Upper lobe of left lung (tissue), 6 donors: Measurements from ENCODE around the gene DCDC2C. TPM values are rescaled to one million over a fixed set of nuclear protein-coding genes. Genes with fewer than 3 reads are reported as not detected.

Experiments used
- ATAC-seq, 2 donors: fragments of 200-7000 bp; cut with Tn5 transposase; one replicate each; pipeline ENCODE4 v1.9.1; 2022; ENCODE audit warnings: mild to moderate bottlenecking in 2 of 2, moderate library complexity in 2 of 2; ENCODE audit not compliant: low FRiP score in 2 of 2
- DNase-seq, 2 donors: peaks; one replicate each; pipeline ENCODE4 v3.0.0-alpha.2; 2019 to 2020
- H3K27ac ChIP-seq, 4 donors: fragments of 200-600 bp; sonication (generic); one replicate each; pipeline ENCODE4 v1.5.1; 2016 to 2019
- H3K27me3 ChIP-seq, 4 donors: fragments of 200-600 bp; sonication (generic); one replicate each; pipeline ENCODE4 v1.5.1; 2017 to 2019
- H3K36me3 ChIP-seq, 4 donors: fragments of 200-600 bp; sonication (generic); one replicate each; pipeline ENCODE4 v1.5.1; 2016 to 2019
- H3K4me1 ChIP-seq, 4 donors: fragments of 200-600 bp; sonication (generic); one replicate each; pipeline ENCODE4 v1.5.1; 2018 to 2019
- H3K4me3 ChIP-seq, 4 donors: fragments of 200-600 bp; sonication (generic); one replicate each; pipeline ENCODE4 v1.5.1; 2017 to 2019; ENCODE audit warnings: mild to moderate bottlenecking in 2 of 4, moderate library complexity in 1 of 4
- H3K9me3 ChIP-seq, 4 donors: fragments of 200-600 bp; sonication (generic); one replicate each; pipeline ENCODE4 v1.5.1; 2018 to 2019
- EP300 ChIP-seq, 4 donors: sonication (generic); formaldehyde crosslinking; IDR thresholded peaks; one replicate each; pipeline ENCODE4 v1.5.1; 2017; ENCODE audit warnings: antibody characterized with exemption in 4 of 4, control low read depth in 2 of 4
- POLR2A ChIP-seq, 4 donors: fragments of 450-650 bp; IDR thresholded peaks; one replicate each; pipeline ENCODE4 v1.5.1; 2016 to 2017; ENCODE audit warnings: antibody characterized with exemption in 4 of 4, mild to moderate bottlenecking in 2 of 4
- POLR2AphosphoS5 ChIP-seq, 2 donors: sonication (generic); formaldehyde crosslinking; IDR thresholded peaks; one replicate each; pipeline ENCODE4 v1.5.1; 2017; ENCODE audit warnings: antibody characterized with exemption in 2 of 2
- WGBS, 2 donors: methylation state at CpG; one replicate each; pipeline ENCODE4 v1.1.5; 2017 to 2018; 5-methylcytosine and 5-hydroxymethylcytosine counted together
- total RNA-seq, 6 donors: library from RNA; depleted of rRNA in 4 of 6; stranded (reverse); fragments of >200 nt in 4 of 6; gene quantifications; one replicate each; pipeline versions ENCODE4 v1.1.0 to v1.2.1, GENCODE V29; 2016 to 2021
- TF ChIP-seq, protein P1 (sequence below), 6 experiments: fragments of 450-650 bp in 4 of 6; fragments of 200-600 bp in 2 of 6; sonication (generic) in 2 of 6; IDR thresholded peaks; one replicate each; pipeline ENCODE4 v1.5.1; 2016 to 2019; ENCODE audit warnings: antibody characterized with exemption in 6 of 6
- donor health status: DM: no; HTN: no; CAD: no; lungs with moderate emphysema.
- donor health status: DM: no; HTN: yes; CAD: no; lungs with severe emphysema.

Gene DCDC2C
- total RNA-seq, 6 donors from 2014 or later, result not detected

- no peak overlapping the region for H3K27ac ChIP-seq
- no peaks in the 10 kb centered on the region for H3K4me1 ChIP-seq
- 73 to 74% methylated on average over 7 of the region's 7 CpGs for WGBS, 2 donors
- H3K9me3 ChIP-seq, result no peaks in the 10 kb centered on the region
- no peak overlapping the region for H3K4me3 ChIP-seq
- no peak for DNase-seq
- ATAC-seq, result no peak
- no peaks in the 10 kb centered on the region for H3K36me3 ChIP-seq
- TF ChIP-seq EP300 (IDR thresholded peaks at IDR 0.05) (no peak), POLR2A (IDR thresholded peaks at IDR 0.05) (no peak)
- no peaks in the 10 kb centered on the region for H3K27me3 ChIP-seq
These were observed 166.8 kb downstream of the DCDC2C start for GRCh38 chr2:3870222-3870621.

GRCh38 chr2:3871002-3871401, 167.6 kb downstream of the DCDC2C start:
- Histone ChIP-seq H3K27me3 (no peaks in the 10 kb centered on the region), H3K4me3 (no peak overlapping the region), H3K4me1 (no peaks in the 10 kb centered on the region), H3K36me3 (no peaks in the 10 kb centered on the region), H3K27ac (no peak overlapping the region), H3K9me3 (no peaks in the 10 kb centered on the region)
- ATAC-seq, result no peak
- WGBS, 2 donors, result 58 to 65% methylated on average over 4 of the region's 4 CpGs
- no peak for DNase-seq
- TF ChIP-seq, protein P1, sequence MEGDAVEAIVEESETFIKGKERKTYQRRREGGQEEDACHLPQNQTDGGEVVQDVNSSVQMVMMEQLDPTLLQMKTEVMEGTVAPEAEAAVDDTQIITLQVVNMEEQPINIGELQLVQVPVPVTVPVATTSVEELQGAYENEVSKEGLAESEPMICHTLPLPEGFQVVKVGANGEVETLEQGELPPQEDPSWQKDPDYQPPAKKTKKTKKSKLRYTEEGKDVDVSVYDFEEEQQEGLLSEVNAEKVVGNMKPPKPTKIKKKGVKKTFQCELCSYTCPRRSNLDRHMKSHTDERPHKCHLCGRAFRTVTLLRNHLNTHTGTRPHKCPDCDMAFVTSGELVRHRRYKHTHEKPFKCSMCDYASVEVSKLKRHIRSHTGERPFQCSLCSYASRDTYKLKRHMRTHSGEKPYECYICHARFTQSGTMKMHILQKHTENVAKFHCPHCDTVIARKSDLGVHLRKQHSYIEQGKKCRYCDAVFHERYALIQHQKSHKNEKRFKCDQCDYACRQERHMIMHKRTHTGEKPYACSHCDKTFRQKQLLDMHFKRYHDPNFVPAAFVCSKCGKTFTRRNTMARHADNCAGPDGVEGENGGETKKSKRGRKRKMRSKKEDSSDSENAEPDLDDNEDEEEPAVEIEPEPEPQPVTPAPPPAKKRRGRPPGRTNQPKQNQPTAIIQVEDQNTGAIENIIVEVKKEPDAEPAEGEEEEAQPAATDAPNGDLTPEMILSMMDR (IDR thresholded peaks at IDR 0.05), result no peak
- TF ChIP-seq EP300 (IDR thresholded peaks at IDR 0.05) (no peak), POLR2A (IDR thresholded peaks at IDR 0.05) (no peak), POLR2AphosphoS5 (IDR thresholded peaks at IDR 0.05) (no peak)

GRCh38 chr2:3872451-3872850, 169.1 kb downstream of the DCDC2C start:
- WGBS, 2 donors, result 79 to 88% methylated on average over 3 of the region's 3 CpGs
- H3K27ac ChIP-seq, result no peak overlapping the region

DNA sequence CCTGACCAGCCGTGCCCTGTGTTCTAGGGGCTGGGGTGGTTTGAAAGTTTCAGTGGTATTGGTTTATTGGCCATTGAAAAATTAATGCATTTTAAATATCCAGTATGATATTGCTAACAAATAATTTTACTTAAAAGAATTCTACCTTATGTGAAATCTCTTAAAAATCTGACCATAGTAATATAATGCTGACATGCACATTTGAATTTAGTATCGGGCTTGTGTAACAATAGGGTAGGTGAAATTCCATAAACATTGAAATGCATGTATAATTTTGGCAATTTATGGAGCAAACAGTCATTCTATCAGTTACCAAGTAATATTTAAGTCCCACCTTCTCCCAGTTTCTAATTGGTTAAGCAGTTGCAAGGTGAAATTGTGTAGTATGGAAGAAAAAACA, 170.5 kb downstream of the DCDC2C start:
- DNase-seq (no peak), ATAC-seq (no peak)
- WGBS, 2 donors, result 91 to 93% methylated on average over 2 of the region's 2 CpGs
- no peaks in the 10 kb centered on the region for H3K36me3 ChIP-seq
- no peaks in the 10 kb centered on the region for H3K4me1 ChIP-seq
- no peak for TF ChIP-seq POLR2A (IDR thresholded peaks at IDR 0.05)
- TF ChIP-seq, protein P1 (IDR thresholded peaks at IDR 0.05), result no peak
- TF ChIP-seq POLR2AphosphoS5 (IDR thresholded peaks at IDR 0.05), result no peak
- no peak for TF ChIP-seq EP300 (IDR thresholded peaks at IDR 0.05)
- no peak overlapping the region for H3K4me3 ChIP-seq
- H3K9me3 ChIP-seq, result no peaks in the 10 kb centered on the region
- no peaks in the 10 kb centered on the region for H3K27me3 ChIP-seq
- no peak overlapping the region for H3K27ac ChIP-seq

More at GRCh38 chr2:3872451-3872850, 169.1 kb downstream of the DCDC2C start:
- Histone ChIP-seq H3K27me3 (no peaks in the 10 kb centered on the region), H3K4me1 (no peaks in the 10 kb centered on the region), H3K4me3 (no peak overlapping the region), H3K9me3 (no peaks in the 10 kb centered on the region), H3K36me3 (no peaks in the 10 kb centered on the region)
- TF ChIP-seq POLR2AphosphoS5 (IDR thresholded peaks at IDR 0.05), result no peak
- ATAC-seq, result no peak
- no peak for DNase-seq

- Histone ChIP-seq H3K36me3 (no peaks in the 10 kb centered on the region), H3K4me1 (no peaks in the 10 kb centered on the region), H3K27me3 (no peaks in the 10 kb centered on the region), H3K4me3 (no peak overlapping the region), H3K9me3 (no peaks in the 10 kb centered on the region), H3K27ac (no peak overlapping the region)
- DNase-seq (no peak), ATAC-seq (no peak)
- TF ChIP-seq, protein P1 (IDR thresholded peaks at IDR 0.05), result no peak
- TF ChIP-seq POLR2A (IDR thresholded peaks at IDR 0.05) (no peak), EP300 (IDR thresholded peaks at IDR 0.05) (no peak), POLR2AphosphoS5 (IDR thresholded peaks at IDR 0.05) (no peak)
- WGBS, 2 donors, result 73 to 81% methylated on average over 4 of the region's 4 CpGs
These were observed 172.8 kb downstream of the DCDC2C start for GRCh38 chr2:3876221-3876620.

DNA sequence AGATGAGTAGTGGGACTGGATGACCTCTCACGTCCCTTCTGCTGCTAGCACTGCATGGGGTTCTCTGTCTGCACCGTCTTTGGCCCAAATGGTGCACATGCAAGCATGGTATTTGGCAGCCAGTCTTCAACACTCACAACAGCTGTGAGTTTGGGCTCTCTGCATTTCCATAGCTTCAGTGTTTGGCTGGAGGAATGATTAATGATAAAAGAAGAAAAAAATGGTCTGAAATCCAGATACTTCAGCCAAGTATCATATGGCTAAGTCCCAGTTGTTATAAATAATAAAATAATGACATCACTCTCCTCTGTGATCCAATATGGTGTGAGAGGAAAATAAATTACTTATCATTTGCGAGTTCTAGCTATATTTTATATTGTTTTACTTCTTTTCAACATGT, 173.3 kb downstream of the DCDC2C start:
- no peaks in the 10 kb centered on the region for H3K4me1 ChIP-seq
- ATAC-seq (no peak), DNase-seq (no peak)
- no peaks in the 10 kb centered on the region for H3K27me3 ChIP-seq
- no peak overlapping the region for H3K27ac ChIP-seq
- H3K36me3 ChIP-seq, result no peaks in the 10 kb centered on the region
- no peaks in the 10 kb centered on the region for H3K9me3 ChIP-seq
- no peak overlapping the region for H3K4me3 ChIP-seq
- 55 to 78% methylated on average over 3 of the region's 3 CpGs for WGBS, 2 donors
- TF ChIP-seq EP300 (IDR thresholded peaks at IDR 0.05) (no peak), POLR2AphosphoS5 (IDR thresholded peaks at IDR 0.05) (no peak), POLR2A (IDR thresholded peaks at IDR 0.05) (no peak)
- TF ChIP-seq, protein P1 (IDR thresholded peaks at IDR 0.05), result no peak
